Rectal smooth muscle tissue (tissue), 1 donor: Measurements from ENCODE around the gene CCNY.
"Not testable (repeated sequence)": the region's sequence is repeated elsewhere in the genome, so short reads cannot be mapped to it uniquely, and the experiment has no call there.

ENCODE experiments used
- H3K27ac ChIP-seq: one replicate; pipeline ENCODE4 v1.7.0; 2013; ENCODE audit warnings: low read depth, low read length, inconsistent platforms
- H3K27me3 ChIP-seq: one replicate; pipeline ENCODE4 v1.7.0; 2013; ENCODE audit warnings: low read length; ENCODE audit not compliant: control insufficient read depth, insufficient read depth
- H3K36me3 ChIP-seq: one replicate; pipeline ENCODE4 v1.7.0; 2013; ENCODE audit warnings: low read length; ENCODE audit not compliant: control insufficient read depth, insufficient read depth
- H3K4me1 ChIP-seq: one replicate; pipeline ENCODE4 v1.7.0; 2013; ENCODE audit warnings: low read length; ENCODE audit not compliant: control insufficient read depth, insufficient read depth
- H3K4me3 ChIP-seq: one replicate; pipeline ENCODE4 v1.7.0; 2013; ENCODE audit warnings: low read length
- H3K9ac ChIP-seq: one replicate; pipeline ENCODE4 v1.7.0; 2013; ENCODE audit warnings: low read length

Gene CCNY

GRCh38 chr10:35505241-35505873, 169.0 kb downstream of the CCNY start:
- Histone ChIP-seq H3K4me3 (no peak overlapping the region), H3K9ac (no peak overlapping the region), H3K27me3 (no peaks in the 10 kb centered on the region), H3K4me1 (no peaks in the 10 kb centered on the region), H3K36me3 (no peaks in the 10 kb centered on the region), H3K27ac (no peak overlapping the region)

DNA sequence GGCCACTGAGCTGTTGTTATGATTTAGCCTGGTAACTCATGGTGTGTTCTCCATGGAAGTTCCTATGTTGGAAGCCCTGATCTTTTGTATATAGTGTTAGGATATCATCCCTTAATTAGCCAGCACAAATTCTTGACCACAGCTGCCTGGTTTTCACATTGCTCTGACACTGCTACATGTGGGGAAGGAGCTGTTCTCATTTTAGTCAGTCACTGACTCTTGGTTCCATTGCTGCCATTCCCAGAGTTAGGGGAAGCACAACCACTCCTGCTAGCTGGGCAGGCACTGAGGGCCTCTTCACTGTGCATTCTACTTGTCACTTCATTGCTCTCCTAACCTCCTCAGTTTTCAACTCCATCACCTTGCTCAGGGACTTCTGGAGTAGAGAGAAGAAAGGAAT, 170.4 kb downstream of the CCNY start:
- H3K4me1 ChIP-seq: no peaks in the 10 kb centered on the region
- H3K4me3 ChIP-seq: no peak overlapping the region
- no peak overlapping the region for H3K9ac ChIP-seq
- no peaks in the 10 kb centered on the region for H3K27me3 ChIP-seq
- H3K36me3 ChIP-seq: no peaks in the 10 kb centered on the region
- H3K27ac ChIP-seq: no peak overlapping the region

DNA sequence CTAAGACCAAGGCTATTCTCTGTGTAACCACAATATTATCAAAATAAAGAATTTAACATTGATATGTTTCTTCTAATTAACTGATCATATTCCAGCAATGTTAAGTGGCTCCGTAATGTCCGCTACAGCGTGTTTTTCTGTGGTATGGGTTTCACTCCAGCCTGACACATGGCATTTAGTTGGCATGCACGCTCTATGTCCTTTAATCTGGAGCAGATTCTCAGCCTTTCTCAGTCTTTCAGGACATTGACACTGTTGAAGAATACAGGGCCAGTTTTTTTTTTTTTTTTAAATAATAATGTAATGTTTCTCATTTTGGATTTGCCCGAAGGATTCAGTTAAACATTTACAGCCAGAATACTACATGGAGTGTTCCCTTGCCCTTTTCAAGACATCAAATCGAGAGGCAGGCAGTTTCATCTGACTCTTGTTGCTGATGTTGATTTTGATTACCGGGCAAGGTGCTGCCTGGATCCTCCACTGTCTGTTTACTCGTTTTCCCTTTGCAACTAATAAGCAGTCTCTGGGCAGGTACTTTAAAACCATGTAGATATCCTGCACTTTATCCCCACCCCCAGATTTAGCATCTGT, 171.3 kb downstream of the CCNY start:
- Histone ChIP-seq H3K27ac (no peak overlapping the region), H3K27me3 (no peaks in the 10 kb centered on the region), H3K4me1 (no peaks in the 10 kb centered on the region), H3K4me3 (no peak overlapping the region), H3K36me3 (no peaks in the 10 kb centered on the region), H3K9ac (no peak overlapping the region)

DNA sequence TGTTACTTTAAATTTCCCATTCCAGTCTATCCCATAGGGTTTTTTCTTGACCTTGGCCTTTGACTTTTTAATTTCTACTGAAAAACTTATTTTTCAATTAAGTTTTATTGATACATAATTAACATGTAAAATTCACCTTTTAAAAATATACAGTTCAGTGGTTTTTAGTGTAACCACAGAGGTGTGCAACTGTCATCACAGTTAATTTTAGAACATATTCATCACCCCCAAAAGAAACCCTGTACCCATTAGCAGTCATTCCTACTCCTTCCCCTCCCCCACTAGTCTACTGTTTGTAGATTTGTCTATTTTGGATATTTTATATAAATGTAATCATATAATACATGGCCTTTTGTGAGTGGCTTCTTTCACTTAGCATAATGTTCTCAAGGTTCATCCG, 172.3 kb downstream of the CCNY start:
- H3K4me1 ChIP-seq: no peaks in the 10 kb centered on the region
- no peak overlapping the region for H3K27ac ChIP-seq
- H3K36me3 ChIP-seq: no peaks in the 10 kb centered on the region
- H3K4me3 ChIP-seq: no peak overlapping the region
- no peak overlapping the region for H3K9ac ChIP-seq
- H3K27me3 ChIP-seq: no peaks in the 10 kb centered on the region

- Histone ChIP-seq H3K27me3 (no peaks in the 10 kb centered on the region), H3K4me3 (no peak overlapping the region), H3K4me1 (no peaks in the 10 kb centered on the region), H3K9ac (no peak overlapping the region), H3K27ac (no peak overlapping the region), H3K36me3 (no peaks in the 10 kb centered on the region)
These were observed 174.6 kb downstream of the CCNY start for GRCh38 chr10:35510891-35511290.

DNA sequence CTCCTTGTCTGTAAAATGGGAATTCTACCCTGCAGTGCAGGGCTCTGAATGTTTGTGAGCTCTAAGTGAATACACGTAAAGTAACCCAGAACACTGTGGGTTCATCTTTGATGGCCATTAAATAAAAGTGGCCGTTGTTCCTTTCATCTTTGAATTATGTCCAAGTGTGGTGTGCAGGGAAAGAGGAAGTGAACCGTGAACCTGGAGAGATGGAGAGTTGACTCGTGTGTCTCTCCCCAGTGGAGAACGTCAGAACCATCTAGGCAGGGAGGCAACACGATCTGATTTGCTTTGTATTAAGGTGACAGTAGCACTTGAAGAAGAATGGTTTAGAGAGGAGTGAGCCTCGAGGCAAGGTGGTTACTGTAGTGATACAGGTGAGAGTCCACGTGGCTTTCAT, 175.3 kb downstream of the CCNY start:
- Histone ChIP-seq H3K4me3 (no peak overlapping the region), H3K27ac (no peak overlapping the region), H3K9ac (no peak overlapping the region), H3K4me1 (no peaks in the 10 kb centered on the region), H3K36me3 (no peaks in the 10 kb centered on the region), H3K27me3 (no peaks in the 10 kb centered on the region)

- no peak overlapping the region for H3K9ac ChIP-seq
- H3K4me3 ChIP-seq: no peak overlapping the region
- H3K27me3 ChIP-seq: no peaks in the 10 kb centered on the region
- H3K4me1 ChIP-seq: no peaks in the 10 kb centered on the region
- H3K36me3 ChIP-seq: no peaks in the 10 kb centered on the region
- no peak overlapping the region for H3K27ac ChIP-seq
These were observed 179.9 kb downstream of the CCNY start for GRCh38 chr10:35516102-35516670.

- H3K4me3 ChIP-seq: no peak overlapping the region
- H3K9ac ChIP-seq: no peak overlapping the region
- H3K4me1 ChIP-seq: no peaks in the 10 kb centered on the region
- no peaks in the 10 kb centered on the region for H3K27me3 ChIP-seq
- H3K36me3 ChIP-seq: no peaks in the 10 kb centered on the region
- H3K27ac ChIP-seq: no peak overlapping the region
These were observed 181.3 kb downstream of the CCNY start for GRCh38 chr10:35517431-35518181.

GRCh38 chr10:35518187-35518586, 181.9 kb downstream of the CCNY start:
- not testable (repeated sequence) for H3K4me1 ChIP-seq, H3K27me3 ChIP-seq, H3K9ac ChIP-seq, H3K4me3 ChIP-seq, H3K36me3 ChIP-seq, H3K27ac ChIP-seq

GRCh38 chr10:35520996-35521395, 184.7 kb downstream of the CCNY start:
- Histone ChIP-seq H3K27ac (no peak overlapping the region), H3K27me3 (no peaks in the 10 kb centered on the region), H3K4me3 (no peak overlapping the region), H3K9ac (no peak overlapping the region), H3K4me1 (no peaks in the 10 kb centered on the region), H3K36me3 (no peaks in the 10 kb centered on the region)

- no peak overlapping the region for H3K9ac ChIP-seq
- H3K27me3 ChIP-seq: no peaks in the 10 kb centered on the region
- H3K27ac ChIP-seq: no peak overlapping the region
- no peaks in the 10 kb centered on the region for H3K36me3 ChIP-seq
- H3K4me3 ChIP-seq: no peak overlapping the region
- H3K4me1 ChIP-seq: no peaks in the 10 kb centered on the region
These were observed 187.4 kb downstream of the CCNY start for GRCh38 chr10:35523670-35524225.

- Histone ChIP-seq H3K27me3 (no peaks in the 10 kb centered on the region), H3K27ac (no peak overlapping the region), H3K4me1 (no peaks in the 10 kb centered on the region), H3K4me3 (no peak overlapping the region), H3K9ac (no peak overlapping the region), H3K36me3 (peaks cover 10% of the 10 kb centered on the region)
These were observed 190.4 kb downstream of the CCNY start for GRCh38 chr10:35526746-35527145.
